Stomach (tissue), 9 donors: ENCODE measurements around the gene MYL5. TPM values are rescaled to one million over a fixed set of nuclear protein-coding genes. Genes with fewer than 3 reads are reported as not detected.
A peak's percentile ranks its signal among the peaks of the same experiment; 100 is the strongest.
"Not testable (repeated sequence)": the region's sequence is repeated elsewhere in the genome, so short reads cannot be mapped to it uniquely, and the experiment has no call there.

ENCODE experiments used
- DNase-seq, 2 donors: peaks; one replicate each; pipeline versions ENCODE4 v3.0.0 to v3.0.0-alpha.2; 2013 to 2019
- H3K27ac ChIP-seq, 5 donors: fragments of 200-600 bp in 4 of 5; sonication (generic) in 4 of 5; one replicate each; pipeline ENCODE4 v1.5.1; 2013 to 2019; ENCODE audit warnings: mild to moderate bottlenecking in 1 of 5, moderate library complexity in 1 of 5
- H3K27me3 ChIP-seq, 3 donors: fragments of 200-600 bp; sonication (generic); one replicate each; pipeline ENCODE4 v1.5.1; 2017 to 2019; ENCODE audit warnings: mixed run types in 1 of 3
- H3K36me3 ChIP-seq, 4 donors: fragments of 200-600 bp; sonication (generic); 1 replicate in 3 of 4; 2 replicates in 1 of 4; pipeline ENCODE4 v1.5.1; 2016 to 2019
- H3K4me1 ChIP-seq, 4 donors: fragments of 200-600 bp; sonication (generic); one replicate each; pipeline ENCODE4 v1.5.1; 2016 to 2019
- H3K4me3 ChIP-seq, 4 donors: fragments of 200-600 bp; sonication (generic) in 3 of 4; one replicate each; pipeline ENCODE4 v1.5.1; 2016 to 2019; ENCODE audit warnings: mild to moderate bottlenecking in 1 of 4
- H3K9me3 ChIP-seq, 4 donors: fragments of 200-600 bp; sonication (generic); one replicate each; pipeline ENCODE4 v1.5.1; 2016 to 2019
- CTCF ChIP-seq, 7 experiments: fragments of 450-650 bp in 4 of 7; fragments of 200-600 bp in 3 of 7; sonication (generic) in 3 of 7; IDR thresholded peaks; one replicate each; pipeline ENCODE4 v1.5.1; 2016 to 2019; ENCODE audit warnings: antibody characterized with exemption in 7 of 7, control low read depth in 2 of 7, mild to moderate bottlenecking in 1 of 7
- EP300 ChIP-seq: sonication (generic); formaldehyde crosslinking; IDR thresholded peaks from one replicate; pipeline ENCODE4 v1.6.1; 2017; ENCODE audit warnings: antibody characterized with exemption
- POLR2A ChIP-seq, 4 donors: fragments of 450-650 bp; IDR thresholded peaks; one replicate each; pipeline ENCODE4 v1.6.1; 2016; ENCODE audit warnings: antibody characterized with exemption in 4 of 4, control low read depth in 2 of 4, mild to moderate bottlenecking in 1 of 4, moderate library complexity in 1 of 4
- POLR2AphosphoS5 ChIP-seq, 3 donors: sonication (generic); formaldehyde crosslinking; IDR thresholded peaks; one replicate each; pipeline ENCODE4 v1.6.1; 2016; ENCODE audit warnings: antibody characterized with exemption in 3 of 3
- WGBS, 5 donors: extraction: QIAGEN DNeasy Blood & Tissue Kit in 3 of 5; methylation state at CpG; one replicate each; pipeline versions ENCODE4 v1.1.5 to v1.1.7; 2013 to 2018; 5-methylcytosine and 5-hydroxymethylcytosine counted together
- intact Hi-C: fragments of 100-400 bp; cut with DNase I; formaldehyde crosslinking; loops from one replicate; pipeline ENCODE4 v1.15.1; 2023; ENCODE audit warnings: low total_unique reads
- polyA plus RNA-seq, 3 donors: library from polyadenylated mRNA; stranded (reverse); fragments of 200-250 nt; gene quantifications; one replicate each; pipeline ENCODE4 v1.2.3, GENCODE V29; 2013
- total RNA-seq, 5 donors: library from RNA; depleted of rRNA; stranded (reverse); fragments of >200 nt; gene quantifications; one replicate each; pipeline versions ENCODE4 v1.1.0 to v1.2.3, GENCODE V29; 2014 to 2016
- donor health status: healthy with polysubstance abuse.
- donor health status: Bipolar disorder and iron deficiency.
- donor health status: healthy.

MYL5 gene
- total and polyA plus RNA-seq, 8 donors = 7.0 to 148 (median 16.2) TPM

- H3K27me3 ChIP-seq = no peaks in the 10 kb centered on the region
- H3K4me1 ChIP-seq = peaks cover 20 to 53% (median 37%) of the 10 kb centered on the region in 4 donors
- no peak overlapping the region for H3K27ac ChIP-seq
- no peaks in the 10 kb centered on the region for H3K36me3 ChIP-seq
- 91 to 94% (median 93%) methylated on average over 39 to 46 of the region's 46 CpGs for WGBS, 5 donors
- DNase-seq = peak in 1 of 2 donors; percentile 33
- intact Hi-C loops = no loop called here
- no peak for TF ChIP-seq EP300
- TF ChIP-seq POLR2AphosphoS5 (IDR thresholded peaks at IDR 0.05) = no peak
- TF ChIP-seq POLR2A (IDR thresholded peaks at IDR 0.05) = no peak
- H3K4me3 ChIP-seq = no peak overlapping the region
- no peaks in the 10 kb centered on the region for H3K9me3 ChIP-seq
Observed at GRCh38 chr4:704198-704891, 30.0 kb downstream of the MYL5 start.

GRCh38 chr4:704971-705277 is 30.6 kb downstream of the MYL5 start:
- no peak for TF ChIP-seq POLR2AphosphoS5 (IDR thresholded peaks at IDR 0.05)
- TF ChIP-seq CTCF (IDR thresholded peaks at IDR 0.05) = no peak
- TF ChIP-seq EP300 = no peak
- no peak for TF ChIP-seq POLR2A (IDR thresholded peaks at IDR 0.05)
- 90 to 100% (median 97%) methylated on average over 1 of the region's 1 CpG for WGBS, 5 donors
- Histone ChIP-seq H3K4me3 (peak overlapping the region; percentile 69 to 100 (median 78)), H3K9me3 (no peaks in the 10 kb centered on the region), H3K27ac (peak overlapping the region; percentile 80 to 94 (median 91)), H3K4me1 (peaks cover 20 to 53% (median 40%) of the 10 kb centered on the region in 4 donors), H3K27me3 (no peaks in the 10 kb centered on the region), H3K36me3 (peaks cover 0 to 2% (median 0%) of the 10 kb centered on the region in 4 donors)
- DNase-seq = no peak
- intact Hi-C loops = no loop called here

- peaks cover 20 to 57% (median 43%) of the 10 kb centered on the region in 4 donors for H3K4me1 ChIP-seq
- TF ChIP-seq POLR2A (IDR thresholded peaks at IDR 0.05) = no peak
- peak in 2 of 3 donors; percentile 74 to 83 for TF ChIP-seq POLR2AphosphoS5 (IDR thresholded peaks at IDR 0.05)
- intact Hi-C loops = no loop called here
- peak within 1 kb of the TSS; percentile 82 to 94 (median 91) for H3K27ac ChIP-seq
- H3K27me3 ChIP-seq = no peaks in the 10 kb centered on the region
- peaks cover 0 to 7% (median 1%) of the 10 kb centered on the region in 4 donors for H3K36me3 ChIP-seq
- peak; percentile 99 for DNase-seq
- WGBS, 5 donors = 1 to 2% (median 1%) methylated on average over 60 to 82 of the region's 82 CpGs
- peak within 1 kb of the TSS; percentile 69 to 100 (median 78) for H3K4me3 ChIP-seq
- H3K9me3 ChIP-seq = no peaks in the 10 kb centered on the region
Observed at GRCh38 chr4:705278-706082, 31.1 kb downstream of the MYL5 start, which contains the start of gene PCGF3. Gene PCGF3 (plus strand): TSS chr4:705832. CDS start chr4:733681, 27,849 bp downstream.

GRCh38 chr4:706083-706633 is 31.8 kb downstream of the MYL5 start:
- not testable (repeated sequence) for DNase-seq, H3K9me3 ChIP-seq
- WGBS, 5 donors = 0 to 2% (median 1%) methylated on average over 2 to 21 of the region's 21 CpGs

GRCh38 chr4:706834-707598 is 32.7 kb downstream of the MYL5 start:
- no peak for DNase-seq
- TF ChIP-seq EP300 (no peak), CTCF (IDR thresholded peaks at IDR 0.05) (no peak), POLR2AphosphoS5 (IDR thresholded peaks at IDR 0.05) (no peak), POLR2A (IDR thresholded peaks at IDR 0.05) (no peak)
- Histone ChIP-seq H3K9me3 (no peaks in the 10 kb centered on the region), H3K27me3 (no peaks in the 10 kb centered on the region), H3K4me3 (peak overlapping the region; percentile 69 to 100 (median 78)), H3K36me3 (peaks cover 0 to 13% (median 3%) of the 10 kb centered on the region in 4 donors), H3K4me1 (peaks cover 20 to 63% (median 43%) of the 10 kb centered on the region in 4 donors), H3K27ac (peak overlapping the region in 4 of 5 donors; percentile 8 to 93 (median 58))
- 30 to 65% (median 48%) methylated on average over 2 to 21 of the region's 21 CpGs for WGBS, 5 donors
- intact Hi-C loops = no loop called here

More at GRCh38 chr4:706083-706633, 31.8 kb downstream of the MYL5 start:
- Histone ChIP-seq H3K27ac (peak overlapping the region; percentile 82 to 94 (median 91)), H3K36me3 (peaks cover 0 to 13% (median 3%) of the 10 kb centered on the region in 4 donors), H3K4me3 (peak overlapping the region; percentile 69 to 100 (median 78)), H3K4me1 (peaks cover 20 to 63% (median 43%) of the 10 kb centered on the region in 4 donors)
- H3K27me3 ChIP-seq, intact Hi-C loops: not testable (repeated sequence)
